ENCODE measurements around the gene PLPP2.

PLPP2 gene

DNA sequence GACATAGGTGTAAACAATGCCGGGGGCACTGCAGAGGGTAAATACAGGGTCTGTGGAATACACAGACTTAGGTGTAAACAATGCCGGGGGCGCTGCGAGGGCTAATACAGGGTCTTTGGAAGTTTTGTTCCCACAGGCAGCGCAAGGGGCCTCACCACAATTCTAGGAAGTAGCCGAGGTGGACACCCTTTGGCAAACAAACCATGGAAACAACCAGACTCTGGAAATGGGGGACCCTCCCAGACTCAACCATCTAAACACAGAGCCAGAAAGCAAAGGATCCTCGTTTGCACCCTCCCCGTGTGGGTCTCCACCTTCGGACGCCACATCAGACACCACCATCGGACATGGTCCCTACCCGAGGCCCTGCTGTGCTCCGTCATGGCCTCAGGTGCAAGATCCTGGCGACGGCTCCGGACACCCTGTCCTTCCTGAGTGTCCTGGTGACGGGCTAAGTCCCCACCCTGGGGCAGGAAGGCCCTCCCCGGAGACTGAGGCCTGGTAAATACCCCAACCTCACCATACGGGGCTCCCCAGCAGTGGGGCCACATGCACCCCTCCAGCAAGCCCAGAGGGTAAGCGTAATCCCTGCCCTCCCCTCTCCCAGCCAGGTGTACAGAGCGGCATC lies 16.7 kb upstream of the PLPP2 start (continued):
- no peak for TF ChIP-seq KLF1 (tag by site-specific recombination; IDR thresholded peaks at IDR 0.05)
- TF ChIP-seq, protein P1, sequence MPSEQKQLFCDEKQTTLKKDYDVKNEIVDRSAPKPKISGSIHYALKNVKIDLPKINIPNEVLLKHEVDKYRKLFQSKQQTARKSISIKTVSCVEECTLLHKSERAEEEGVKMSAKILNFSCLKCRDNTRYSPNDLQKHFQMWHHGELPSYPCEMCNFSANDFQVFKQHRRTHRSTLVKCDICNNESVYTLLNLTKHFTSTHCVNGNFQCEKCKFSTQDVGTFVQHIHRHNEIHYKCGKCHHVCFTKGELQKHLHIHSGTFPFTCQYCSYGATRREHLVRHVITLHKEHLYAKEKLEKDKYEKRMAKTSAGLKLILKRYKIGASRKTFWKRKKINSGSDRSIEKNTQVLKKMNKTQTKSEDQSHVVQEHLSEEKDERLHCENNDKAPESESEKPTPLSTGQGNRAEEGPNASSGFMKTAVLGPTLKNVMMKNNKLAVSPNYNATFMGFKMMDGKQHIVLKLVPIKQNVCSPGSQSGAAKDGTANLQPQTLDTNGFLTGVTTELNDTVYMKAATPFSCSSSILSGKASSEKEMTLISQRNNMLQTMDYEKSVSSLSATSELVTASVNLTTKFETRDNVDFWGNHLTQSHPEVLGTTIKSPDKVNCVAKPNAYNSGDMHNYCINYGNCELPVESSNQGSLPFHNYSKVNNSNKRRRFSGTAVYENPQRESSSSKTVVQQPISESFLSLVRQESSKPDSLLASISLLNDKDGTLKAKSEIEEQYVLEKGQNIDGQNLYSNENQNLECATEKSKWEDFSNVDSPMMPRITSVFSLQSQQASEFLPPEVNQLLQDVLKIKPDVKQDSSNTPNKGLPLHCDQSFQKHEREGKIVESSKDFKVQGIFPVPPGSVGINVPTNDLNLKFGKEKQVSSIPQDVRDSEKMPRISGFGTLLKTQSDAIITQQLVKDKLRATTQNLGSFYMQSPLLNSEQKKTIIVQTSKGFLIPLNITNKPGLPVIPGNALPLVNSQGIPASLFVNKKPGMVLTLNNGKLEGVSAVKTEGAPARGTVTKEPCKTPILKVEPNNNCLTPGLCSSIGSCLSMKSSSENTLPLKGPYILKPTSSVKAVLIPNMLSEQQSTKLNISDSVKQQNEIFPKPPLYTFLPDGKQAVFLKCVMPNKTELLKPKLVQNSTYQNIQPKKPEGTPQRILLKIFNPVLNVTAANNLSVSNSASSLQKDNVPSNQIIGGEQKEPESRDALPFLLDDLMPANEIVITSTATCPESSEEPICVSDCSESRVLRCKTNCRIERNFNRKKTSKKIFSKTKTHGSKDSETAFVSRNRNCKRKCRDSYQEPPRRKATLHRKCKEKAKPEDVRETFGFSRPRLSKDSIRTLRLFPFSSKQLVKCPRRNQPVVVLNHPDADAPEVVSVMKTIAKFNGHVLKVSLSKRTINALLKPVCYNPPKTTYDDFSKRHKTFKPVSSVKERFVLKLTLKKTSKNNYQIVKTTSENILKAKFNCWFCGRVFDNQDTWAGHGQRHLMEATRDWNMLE (tag by site-specific recombination; conservative IDR thresholded peaks at IDR 0.05; ENCODE audit: low read depth): no peak
- no peak for TF ChIP-seq KLF9 (tag by site-specific recombination; IDR thresholded peaks at IDR 0.05; ENCODE audit: low read depth)
- no peak for TF ChIP-seq ZNF549 (tag by site-specific recombination; IDR thresholded peaks at IDR 0.05)

DNA sequence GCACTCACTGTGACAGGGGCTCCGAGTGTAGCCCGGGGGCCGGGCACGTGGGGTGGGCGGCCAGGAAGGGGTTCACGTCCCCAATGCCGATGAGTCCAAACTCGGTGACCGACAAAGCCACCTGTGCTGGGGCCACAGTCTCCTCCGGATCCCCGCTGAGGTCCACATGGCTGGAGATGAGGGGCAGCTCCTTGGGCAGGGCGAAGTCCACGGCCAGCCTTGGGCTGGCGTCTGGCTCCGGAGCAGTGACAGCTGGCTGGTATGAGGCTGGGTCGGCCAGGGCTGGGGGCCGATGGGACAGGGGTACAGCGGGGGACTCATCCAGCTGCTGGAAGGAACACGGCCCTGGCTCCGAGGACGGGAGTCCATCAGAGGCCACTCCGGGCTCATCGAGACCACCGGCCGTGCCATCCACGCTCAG lies 15.9 kb upstream of the PLPP2 start:
- Histone ChIP-seq H3K4me1 (ENCODE audit: control insufficient read depth, insufficient read depth, low read length) (no peaks in the 10 kb centered on the region), H3K4me3 (ENCODE audit: low read depth, low read length) (no peak overlapping the region), H3K27ac (ENCODE audit: extremely low read depth, low read depth, low read length) (no peak overlapping the region), H3K9me3 (ENCODE audit: control insufficient read depth, insufficient read depth, low read depth, low read length) (no peaks in the 10 kb centered on the region), H3K36me3 (ENCODE audit: control insufficient read depth in 2 of 2, insufficient read depth in 1 of 2, low read length in 2 of 2) (peaks cover 0 to 69% of the 10 kb centered on the region in 2 experiments; a peak in 1 of 3 replicates)
- ChIA-PET POLR2A (interaction anchor here (0.6 kb wide), 1 partner anchor 46 kb away, joined by 3 read pairs; no protein-coding TSS in a partner anchor), CTCF (interaction anchor here (0.5 kb wide), 1 partner anchor 11 kb away, joined by 5 read pairs; no protein-coding TSS in a partner anchor)
- no peak for TF ChIP-seq ZNF184 (tag by site-specific recombination; IDR thresholded peaks at IDR 0.05)
- no peak for TF ChIP-seq ZNF792 (tag by site-specific recombination; IDR thresholded peaks at IDR 0.05)
- no peak for TF ChIP-seq ZNF677 (tag by site-specific recombination; IDR thresholded peaks at IDR 0.05)
- TF ChIP-seq, protein P2, sequence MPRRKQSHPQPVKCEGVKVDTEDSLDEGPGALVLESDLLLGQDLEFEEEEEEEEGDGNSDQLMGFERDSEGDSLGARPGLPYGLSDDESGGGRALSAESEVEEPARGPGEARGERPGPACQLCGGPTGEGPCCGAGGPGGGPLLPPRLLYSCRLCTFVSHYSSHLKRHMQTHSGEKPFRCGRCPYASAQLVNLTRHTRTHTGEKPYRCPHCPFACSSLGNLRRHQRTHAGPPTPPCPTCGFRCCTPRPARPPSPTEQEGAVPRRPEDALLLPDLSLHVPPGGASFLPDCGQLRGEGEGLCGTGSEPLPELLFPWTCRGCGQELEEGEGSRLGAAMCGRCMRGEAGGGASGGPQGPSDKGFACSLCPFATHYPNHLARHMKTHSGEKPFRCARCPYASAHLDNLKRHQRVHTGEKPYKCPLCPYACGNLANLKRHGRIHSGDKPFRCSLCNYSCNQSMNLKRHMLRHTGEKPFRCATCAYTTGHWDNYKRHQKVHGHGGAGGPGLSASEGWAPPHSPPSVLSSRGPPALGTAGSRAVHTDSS (tag by site-specific recombination; IDR thresholded peaks at IDR 0.05): no peak
- no peak for TF ChIP-seq ZBTB8A (tag by site-specific recombination; IDR thresholded peaks at IDR 0.05)
- no peak for TF ChIP-seq IKZF3 (tag by site-specific recombination; IDR thresholded peaks at IDR 0.05)
- no peak for TF ChIP-seq ZBTB48 (tag by site-specific recombination; IDR thresholded peaks at IDR 0.05)
- no peak for TF ChIP-seq ZNF549 (tag by site-specific recombination; IDR thresholded peaks at IDR 0.05)
- TF ChIP-seq GFI1B (tag by site-specific recombination; IDR thresholded peaks at IDR 0.05): no peak
- no peak for TF ChIP-seq ZBTB1 (tag by site-specific recombination; IDR thresholded peaks at IDR 0.05)
- no peak for TF ChIP-seq TCF7L2 (IDR thresholded peaks at IDR 0.05; ENCODE audit: borderline replicate concordance, low read depth, low read length)

DNA sequence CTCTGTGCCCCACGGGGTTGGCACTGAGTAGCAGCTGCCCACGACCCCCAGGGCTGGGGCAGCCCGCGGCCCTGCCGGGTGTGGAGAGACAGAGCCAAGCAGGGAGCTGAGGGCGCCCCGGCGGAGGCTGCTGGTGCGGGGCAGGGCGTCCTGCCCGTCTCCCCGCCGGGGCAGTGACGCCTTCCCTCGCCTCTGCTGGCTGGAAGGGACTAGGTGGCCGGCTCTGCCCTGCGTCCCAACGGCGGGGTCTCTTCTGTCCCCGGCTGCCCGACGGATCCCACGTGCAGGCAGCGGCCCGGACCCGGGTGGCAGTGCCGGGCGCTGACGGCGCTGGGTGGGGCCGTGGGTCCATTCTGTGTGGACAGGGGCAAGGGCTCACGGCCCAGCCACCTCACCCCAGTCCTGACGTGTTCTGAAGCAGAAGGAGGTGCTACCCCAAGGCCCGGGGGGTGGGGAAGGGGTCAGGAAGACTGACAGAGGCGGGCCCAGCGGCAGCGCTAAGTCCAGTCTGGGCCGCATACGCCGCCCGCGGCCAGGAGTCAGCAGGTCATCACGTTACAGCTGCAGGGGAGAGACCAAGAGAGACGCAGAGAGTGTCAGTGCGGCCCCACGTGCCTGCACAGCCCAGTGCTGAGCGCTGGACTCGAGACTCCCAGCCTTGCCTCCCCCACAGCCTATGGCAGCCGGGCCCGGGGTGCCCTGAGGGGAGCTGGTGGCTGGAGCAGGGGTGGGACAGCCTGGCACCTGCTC lies 15.1 kb upstream of the PLPP2 start:
- POLR2A ChIA-PET: no interaction called here

More for the DNA sequence above, 15.1 kb upstream of the PLPP2 start:
- no peak overlapping the region for H3K4me3 ChIP-seq (ENCODE audit: low read depth, low read length)
- no peaks in the 10 kb centered on the region for H3K9me3 ChIP-seq (ENCODE audit: control insufficient read depth, insufficient read depth, low read depth, low read length)
- CTCF ChIA-PET: interaction anchor here (0.5 kb wide), 1 partner anchor 11 kb away, joined by 5 read pairs; no protein-coding TSS in a partner anchor
- H3K36me3 ChIP-seq (ENCODE audit: control insufficient read depth in 2 of 2, insufficient read depth in 1 of 2, low read length in 2 of 2): peaks cover 0 to 61% of the 10 kb centered on the region in 2 experiments; a peak in 1 of 3 replicates
- no peak overlapping the region for H3K27ac ChIP-seq (ENCODE audit: extremely low read depth, low read depth, low read length)
- TF ChIP-seq TCF7L2 (IDR thresholded peaks at IDR 0.05; ENCODE audit: borderline replicate concordance, low read depth, low read length) (no peak), ZNF146 (tag by site-specific recombination; IDR thresholded peaks at IDR 0.05) (no peak), ZNF10 (tag by site-specific recombination; IDR thresholded peaks at IDR 0.05) (no peak), ZNF664 (tag by site-specific recombination; IDR thresholded peaks at IDR 0.05) (no peak), GLIS1 (tag by site-specific recombination; IDR thresholded peaks at IDR 0.05) (no peak)
- no peaks in the 10 kb centered on the region for H3K4me1 ChIP-seq (ENCODE audit: control insufficient read depth, insufficient read depth, low read length)
